Calu3 (cell line): ENCODE results near the gene GNA15. TPM values are rescaled to one million over a fixed set of nuclear protein-coding genes. Genes with fewer than 3 reads are reported as not detected.
"Not testable (repeated sequence)": the region's sequence is repeated elsewhere in the genome, so short reads cannot be mapped to it uniquely, and the experiment has no call there.

Experiments
- BruUV-seq: library from RNA; stranded (reverse); fragments of 400-500 nt; replicated peaks from 2 replicates; lab custom pipeline; 2021; lab: Mats Ljungman, UMichigan
- CTCF ChIA-PET: fragments of 300-600 bp; sonication (Branson Sonifier 250); formaldehyde crosslinking; loops from one replicate; lab custom pipeline; 2022; ENCODE audit warnings: antibody characterized with exemption; lab: Charles Lee
- DNase-seq: peaks from one replicate; pipeline ENCODE4 v3.0.0; 2022
- H3K27ac Mint-ChIP-seq: one replicate; pipeline ENCODE4 v1.8.0; 2022; ENCODE audit warnings: mixed read lengths; ENCODE audit not compliant: unreplicated experiment
- H3K27me3 Mint-ChIP-seq: one replicate; pipeline ENCODE4 v1.8.0; 2022; ENCODE audit warnings: mixed read lengths; ENCODE audit not compliant: unreplicated experiment
- H3K36me3 Mint-ChIP-seq: one replicate; pipeline ENCODE4 v1.8.0; 2022; ENCODE audit warnings: mild to moderate bottlenecking, moderate library complexity, mixed read lengths; ENCODE audit not compliant: insufficient read depth, unreplicated experiment
- H3K4me1 Mint-ChIP-seq: one replicate; pipeline ENCODE4 v1.8.0; 2022; ENCODE audit warnings: mild to moderate bottlenecking, low read depth, mixed read lengths; ENCODE audit not compliant: unreplicated experiment
- H3K4me3 Mint-ChIP-seq: one replicate; pipeline ENCODE4 v1.8.0; 2022; ENCODE audit warnings: mild to moderate bottlenecking, low read depth, moderate library complexity, mixed read lengths; ENCODE audit not compliant: unreplicated experiment
- H3K9me3 Mint-ChIP-seq: one replicate; pipeline ENCODE4 v1.8.0; 2022; ENCODE audit warnings: low read depth, mixed read lengths; ENCODE audit not compliant: unreplicated experiment
- CTCF ChIP-seq: fragments of 200-600 bp; IDR thresholded peaks from one replicate; pipeline ENCODE4 v1.8.0; 2022; ENCODE audit warnings: antibody characterized with exemption; ENCODE audit not compliant: unreplicated experiment
- intact Hi-C: fragments of 100-400 bp; cut with micrococcal nuclease; formaldehyde crosslinking; loops from one replicate; pipeline ENCODE4 v1.10.0; 2022; ENCODE audit not compliant: unreplicated experiment
- total RNA-seq: library from RNA; stranded (reverse); gene quantifications from 2 replicates; pipeline ENCODE4 v1.2.3, GENCODE V29; 2022

GNA15 gene
- total RNA-seq, 1 experiment from 2014 or later: 6.5 TPM

GRCh38 chr19:3167533-3168272, 31.9 kb downstream of the GNA15 start:
- H3K36me3 Mint-ChIP-seq: no peaks in the 10 kb centered on the region
- no peaks in the 10 kb centered on the region for H3K9me3 Mint-ChIP-seq
- intact Hi-C loops: no loop called here
- no peaks in the 10 kb centered on the region for H3K27me3 Mint-ChIP-seq
- CTCF ChIA-PET: no interaction called here
- no peaks in the 10 kb centered on the region for H3K4me1 Mint-ChIP-seq
- H3K4me3 Mint-ChIP-seq: no peak overlapping the region
- DNase-seq: no peak
- BruUV-seq: no TSS peak
- no peak overlapping the region for H3K27ac Mint-ChIP-seq
- TF ChIP-seq CTCF: no peak

GRCh38 chr19:3171894-3172672, 36.2 kb downstream of the GNA15 start:
- Mint-ChIP-seq H3K4me3 (no peak overlapping the region), H3K4me1 (no peaks in the 10 kb centered on the region), H3K36me3 (no peaks in the 10 kb centered on the region), H3K27me3 (no peaks in the 10 kb centered on the region), H3K9me3 (no peaks in the 10 kb centered on the region), H3K27ac (no peak overlapping the region)
- DNase-seq: peak; percentile 21
- intact Hi-C loops: no loop called here
- CTCF ChIA-PET: no interaction called here
- no peak for TF ChIP-seq CTCF
- BruUV-seq: no TSS peak

- H3K36me3 Mint-ChIP-seq, CTCF ChIA-PET, H3K4me3 Mint-ChIP-seq, intact Hi-C loops, H3K4me1 Mint-ChIP-seq, H3K27me3 Mint-ChIP-seq, H3K27ac Mint-ChIP-seq, DNase-seq, BruUV-seq, H3K9me3 Mint-ChIP-seq: not testable (repeated sequence)
Measured at GRCh38 chr19:3172673-3173000, 36.8 kb downstream of the GNA15 start.

- TF ChIP-seq CTCF: no peak
- no peaks in the 10 kb centered on the region for H3K9me3 Mint-ChIP-seq
- CTCF ChIA-PET: interaction anchor here (0.6 kb wide), 1 partner anchor 262 kb away, joined by 6 read pairs; no protein-coding TSS in a partner anchor
- peaks cover 4% of the 10 kb centered on the region for H3K36me3 Mint-ChIP-seq
- H3K4me3 Mint-ChIP-seq: no peak overlapping the region
- H3K27me3 Mint-ChIP-seq: no peaks in the 10 kb centered on the region
- intact Hi-C loops: no loop called here
- DNase-seq: peak; percentile 73
- no TSS peak for BruUV-seq
- H3K4me1 Mint-ChIP-seq: no peaks in the 10 kb centered on the region
- H3K27ac Mint-ChIP-seq: peak overlapping the region; percentile 87
Measured at GRCh38 chr19:3175781-3176714, 40.2 kb downstream of the GNA15 start.
